Neuronal stem cell (in vitro differentiated cells): ENCODE data around the gene BCL2L15.

Experiments
- DNase-seq: peaks from one replicate; pipeline ENCODE4 v3.0.0-alpha.2; 2013; ENCODE audit warnings: low spot score
- H2AFZ ChIP-seq: one replicate; pipeline ENCODE4 v1.6.1; 2013; ENCODE audit warnings: mild to moderate bottlenecking, low read length, inconsistent platforms
- H2AK5ac ChIP-seq: 2 replicates; pipeline ENCODE4 v1.6.1; 2013; ENCODE audit warnings: low read depth, mild to moderate bottlenecking, inconsistent platforms, low read length, moderate library complexity, mixed read lengths
- H2BK120ac ChIP-seq: 2 replicates; pipeline ENCODE4 v1.6.1; 2013; ENCODE audit warnings: low read depth, mild to moderate bottlenecking, inconsistent platforms, low read length, moderate library complexity, mixed read lengths
- H2BK12ac ChIP-seq: one replicate; pipeline ENCODE4 v1.6.1; 2013; ENCODE audit warnings: low read length, inconsistent platforms
- H2BK15ac ChIP-seq: 2 replicates; pipeline ENCODE4 v1.6.1; 2013; ENCODE audit warnings: mild to moderate bottlenecking, low read length, inconsistent platforms, mixed read lengths
- H2BK5ac ChIP-seq: one replicate; pipeline ENCODE4 v1.6.1; 2013; ENCODE audit warnings: inconsistent platforms, mild to moderate bottlenecking, low read length, moderate library complexity
- H3K14ac ChIP-seq: one replicate; pipeline ENCODE4 v1.6.1; 2013; ENCODE audit warnings: low read length, inconsistent platforms
- H3K18ac ChIP-seq: 2 replicates; pipeline ENCODE4 v1.6.1; 2013; ENCODE audit warnings: low read length, inconsistent platforms
- H3K23ac ChIP-seq: 2 replicates; pipeline ENCODE4 v1.6.1; 2013; ENCODE audit warnings: low read depth, mild to moderate bottlenecking, mixed read lengths, low read length, inconsistent platforms; ENCODE audit not compliant: poor library complexity
- H3K27ac ChIP-seq: replicated peaks from 3 replicates; pipeline ENCODE4 v1.5.1; 2013; ENCODE audit warnings: low read length, inconsistent platforms
- H3K27me3 ChIP-seq, 3 experiments: 2 replicates each; pipeline ENCODE4 v1.6.1; 2013; ENCODE audit warnings: low read length in 3 of 3, mild to moderate bottlenecking in 2 of 3, inconsistent platforms in 1 of 3, low read depth in 1 of 3, mixed read lengths in 1 of 3, moderate library complexity in 1 of 3; ENCODE audit not compliant: control insufficient read depth in 3 of 3, insufficient read depth in 3 of 3
- H3K36me3 ChIP-seq, 2 donors: replicated peaks in 1 of 2; 2 replicates each; pipeline ENCODE4 v1.6.1; 2013; ENCODE audit warnings: low read length in 2 of 2; ENCODE audit not compliant: control insufficient read depth in 2 of 2, insufficient read depth in 2 of 2
- H3K4ac ChIP-seq: 2 replicates; pipeline ENCODE4 v1.6.1; 2013; ENCODE audit warnings: inconsistent platforms, mild to moderate bottlenecking, low read length, moderate library complexity
- H3K4me1 ChIP-seq, 2 donors: 1 replicate in 1 of 2; 2 replicates in 1 of 2; pipeline ENCODE4 v1.6.1; 2013; ENCODE audit warnings: low read length in 2 of 2, low read depth in 1 of 2; ENCODE audit not compliant: control insufficient read depth in 2 of 2, insufficient read depth in 1 of 2
- H3K4me2 ChIP-seq: one replicate; pipeline ENCODE4 v1.6.1; 2013; ENCODE audit warnings: mild to moderate bottlenecking, low read length, inconsistent platforms; ENCODE audit not compliant: insufficient read depth, poor library complexity, severe bottlenecking
- H3K4me3 ChIP-seq, 2 donors: 2 replicates each; pipeline ENCODE4 v1.5.1; 2013; ENCODE audit warnings: low read length in 2 of 2, mild to moderate bottlenecking in 2 of 2, inconsistent platforms in 1 of 2, moderate library complexity in 1 of 2
- H3K79me1 ChIP-seq: one replicate; pipeline ENCODE4 v1.6.1; 2013; ENCODE audit warnings: low read depth, mild to moderate bottlenecking, inconsistent platforms, low read length, moderate library complexity
- H3K9ac ChIP-seq: one replicate; pipeline ENCODE4 v1.6.1; 2013; ENCODE audit warnings: mild to moderate bottlenecking, low read depth, low read length, inconsistent platforms; ENCODE audit not compliant: poor library complexity
- H3K9me3 ChIP-seq, 2 donors: replicated peaks in 1 of 2; 2 replicates each; pipeline versions ENCODE3 to v1.6.1; 2013; ENCODE audit warnings: low read length in 2 of 2, mild to moderate bottlenecking in 2 of 2, inconsistent platforms in 1 of 2, low read depth in 1 of 2, mixed read lengths in 1 of 2, moderate library complexity in 1 of 2; ENCODE audit not compliant: control insufficient read depth in 2 of 2, insufficient read depth in 1 of 2
- H4K8ac ChIP-seq: one replicate; pipeline ENCODE4 v1.6.1; 2013; ENCODE audit warnings: low read depth, mild to moderate bottlenecking, inconsistent platforms, low read length, moderate library complexity
- H4K91ac ChIP-seq: one replicate; pipeline ENCODE4 v1.6.1; 2013; ENCODE audit warnings: low read length, low read depth, mild to moderate bottlenecking, inconsistent platforms; ENCODE audit not compliant: poor library complexity
- WGBS, 2 donors: extraction: QIAGEN DNeasy Blood & Tissue Kit; methylation state at CpG; one replicate each; pipeline ENCODE4 v1.1.7; 2013; ENCODE audit warnings: missing lambda C conversion rate in 2 of 2, mixed read lengths in 1 of 2; ENCODE audit not compliant: insufficient read length in 2 of 2, insufficient replicate concordance in 1 of 2; ENCODE audit errors: extremely low coverage in 2 of 2; 5-methylcytosine and 5-hydroxymethylcytosine counted together

The BCL2L15 gene

DNA sequence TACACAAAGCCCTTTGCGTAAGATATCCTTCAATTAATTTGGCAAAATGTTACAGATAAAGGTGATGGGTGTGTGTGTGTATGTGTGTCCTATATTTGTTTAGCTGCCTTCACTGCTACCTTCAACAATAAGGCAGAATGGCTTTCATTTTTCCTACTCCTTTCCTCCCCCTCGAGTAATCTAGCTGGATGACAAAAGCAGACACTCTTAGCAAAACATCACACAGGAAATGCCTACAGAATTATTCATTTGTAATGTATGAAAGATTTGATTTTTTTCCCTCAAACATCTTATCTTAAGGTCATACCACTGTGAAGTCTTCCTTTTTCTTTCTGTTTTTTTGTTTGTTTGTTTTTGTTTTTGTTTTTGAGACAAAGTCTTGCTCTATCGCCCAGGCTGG lies 26.5 kb downstream of the BCL2L15 start:
- Histone ChIP-seq H3K4me3 (no peak overlapping the region), H3K14ac (no peak overlapping the region), H3K4me1 (no peaks in the 10 kb centered on the region), H2BK5ac (no peak overlapping the region), H4K91ac (no peak overlapping the region), H2BK120ac (no peak overlapping the region), H3K18ac (no peak overlapping the region), H2AK5ac (no peak overlapping the region), H3K4me2 (no peak overlapping the region), H3K27me3 (no peaks in the 10 kb centered on the region), H3K79me1 (no peaks in the 10 kb centered on the region), H2BK15ac (no peak overlapping the region), H3K9me3 (no peaks in the 10 kb centered on the region), H3K9ac (no peak overlapping the region), H4K8ac (no peak overlapping the region), H3K27ac (no peak overlapping the region), H3K23ac (no peak overlapping the region), H2AFZ (no peak overlapping the region), H2BK12ac (no peak overlapping the region), H3K4ac (no peak overlapping the region), H3K36me3 (no peaks in the 10 kb centered on the region)
- no CpG with 5 or more reads among the region's 3 CpGs for WGBS, 2 donors
- DNase-seq = no peak

DNA sequence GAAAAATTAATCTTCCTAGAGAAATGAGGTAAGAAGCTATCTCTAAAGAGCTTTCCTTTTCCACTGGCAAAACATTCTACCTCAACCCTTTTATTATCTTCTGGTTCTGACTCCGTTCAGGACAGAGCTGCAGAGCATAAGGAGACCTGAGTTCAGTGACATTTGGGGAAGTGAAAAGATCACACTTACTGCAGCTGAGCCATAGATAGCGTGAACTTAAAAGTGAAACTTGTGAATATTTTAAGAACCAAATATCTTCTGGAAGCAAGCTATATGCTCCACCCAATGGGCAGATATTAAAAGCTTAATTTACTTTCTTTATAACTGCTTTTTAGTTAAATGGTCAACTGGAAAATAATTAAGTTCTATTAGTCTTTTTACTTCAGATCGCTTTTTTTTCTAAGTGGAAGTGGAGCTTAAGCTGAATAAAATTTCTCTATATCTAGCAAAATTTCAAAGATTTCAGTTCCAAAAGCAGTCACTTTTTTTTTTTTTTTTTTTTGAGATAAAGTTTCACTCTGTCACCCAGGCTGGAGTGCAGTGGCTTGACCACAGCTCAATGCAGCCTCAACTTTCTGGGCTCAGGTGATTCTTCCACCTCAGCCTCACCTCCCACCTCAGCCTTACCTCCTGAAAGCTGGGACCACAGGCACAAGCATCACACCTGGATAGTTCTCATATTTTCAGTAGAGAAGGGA lies 27.8 kb downstream of the BCL2L15 start:
- Histone ChIP-seq H3K14ac (no peak overlapping the region), H3K4ac (no peak overlapping the region), H3K4me1 (no peaks in the 10 kb centered on the region), H3K23ac (no peak overlapping the region), H3K9me3 (no peaks in the 10 kb centered on the region), H3K27ac (no peak overlapping the region), H3K18ac (no peak overlapping the region), H2BK5ac (no peak overlapping the region), H3K4me2 (no peak overlapping the region), H3K36me3 (no peaks in the 10 kb centered on the region), H2AK5ac (no peak overlapping the region), H2BK12ac (no peak overlapping the region), H2BK15ac (no peak overlapping the region), H2BK120ac (no peak overlapping the region), H3K4me3 (no peak overlapping the region), H3K27me3 (no peaks in the 10 kb centered on the region), H4K8ac (no peak overlapping the region), H2AFZ (no peak overlapping the region), H3K9ac (no peak overlapping the region), H3K79me1 (no peaks in the 10 kb centered on the region), H4K91ac (no peak overlapping the region)
- no peak for DNase-seq
- no CpG with 5 or more reads among the region's 3 CpGs for whole genome bisulfite sequencing, 2 donors

DNA sequence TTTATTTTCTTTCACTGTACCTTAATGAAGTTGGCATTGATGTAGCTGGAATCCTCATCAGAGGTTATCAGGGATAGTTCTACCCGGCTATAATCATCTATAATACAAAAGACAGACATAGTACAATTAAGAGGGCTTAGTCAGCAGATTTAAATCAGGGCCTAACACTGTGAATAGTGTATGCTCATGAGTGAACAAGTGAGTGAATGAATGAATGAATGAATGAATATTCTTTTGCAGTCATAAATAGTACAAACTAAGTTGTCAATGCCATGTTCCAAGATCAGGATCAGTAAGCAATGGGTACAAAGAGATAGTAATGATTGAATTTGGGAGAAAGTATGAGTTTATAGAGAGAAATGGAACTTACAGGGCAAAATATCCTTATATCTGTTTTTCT lies 28.4 kb downstream of the BCL2L15 start:
- no peak overlapping the region for H4K8ac ChIP-seq
- no peaks in the 10 kb centered on the region for H3K27me3 ChIP-seq
- no peaks in the 10 kb centered on the region for H3K36me3 ChIP-seq
- no peak overlapping the region for H3K4me2 ChIP-seq
- H2BK12ac ChIP-seq = no peak overlapping the region
- H3K79me1 ChIP-seq = no peaks in the 10 kb centered on the region
- no peak overlapping the region for H3K9ac ChIP-seq
- no peak overlapping the region for H3K23ac ChIP-seq
- H2BK15ac ChIP-seq = no peak overlapping the region
- H3K4me3 ChIP-seq = no peak overlapping the region
- no peak overlapping the region for H3K18ac ChIP-seq
- no peak overlapping the region for H2AFZ ChIP-seq
- no peak overlapping the region for H3K27ac ChIP-seq
- no peaks in the 10 kb centered on the region for H3K9me3 ChIP-seq
- no peaks in the 10 kb centered on the region for H3K4me1 ChIP-seq
- no peak overlapping the region for H4K91ac ChIP-seq
- H3K14ac ChIP-seq = no peak overlapping the region
- H2BK120ac ChIP-seq = no peak overlapping the region
- no peak overlapping the region for H2AK5ac ChIP-seq
- H3K4ac ChIP-seq = no peak overlapping the region
- no peak for DNase-seq
- no CpG with 5 or more reads among the region's 1 CpG for WGBS, 2 donors
- no peak overlapping the region for H2BK5ac ChIP-seq

DNA sequence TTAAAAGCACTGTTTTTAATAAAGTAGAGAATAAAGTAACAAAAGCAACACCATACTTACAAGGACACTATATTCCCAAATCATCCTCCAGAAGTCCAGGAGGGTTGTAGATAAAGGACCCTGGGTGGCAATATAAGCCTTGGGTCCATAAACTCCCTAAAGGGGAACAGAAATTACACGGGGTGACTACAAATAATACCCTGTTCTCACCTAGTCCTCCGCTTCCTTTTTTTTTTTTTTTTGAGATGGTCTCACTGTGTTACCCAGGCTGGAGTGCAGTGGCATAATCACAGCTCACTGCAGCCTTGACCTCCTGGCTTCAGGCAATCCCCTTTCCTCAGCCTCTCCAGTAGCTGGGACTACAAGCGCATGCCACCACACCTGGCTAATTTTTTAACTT lies 29.0 kb downstream of the BCL2L15 start:
- no CpG with 5 or more reads among the region's 3 CpGs for WGBS, 2 donors
- no peaks in the 10 kb centered on the region for H3K36me3 ChIP-seq

More for the DNA sequence above, 29.0 kb downstream of the BCL2L15 start:
- Histone ChIP-seq H3K4me2 (no peak overlapping the region), H3K4ac (no peak overlapping the region), H3K9me3 (no peaks in the 10 kb centered on the region), H3K79me1 (no peaks in the 10 kb centered on the region), H2AFZ (no peak overlapping the region), H3K18ac (no peak overlapping the region), H3K23ac (no peak overlapping the region), H3K14ac (no peak overlapping the region), H2AK5ac (no peak overlapping the region), H4K91ac (no peak overlapping the region), H3K4me1 (no peaks in the 10 kb centered on the region), H2BK15ac (no peak overlapping the region), H2BK120ac (no peak overlapping the region), H3K27me3 (no peaks in the 10 kb centered on the region), H3K9ac (no peak overlapping the region), H3K4me3 (no peak overlapping the region), H2BK5ac (no peak overlapping the region), H2BK12ac (no peak overlapping the region), H3K27ac (no peak overlapping the region), H4K8ac (no peak overlapping the region)
- no peak for DNase-seq
